HG03439 (cell line): ENCODE measurements around the gene CEP120.
"Not testable (repeated sequence)": the region's sequence is repeated elsewhere in the genome, so short reads cannot be mapped to it uniquely, and the experiment has no call there.

Experiments
- ATAC-seq: cut with Tn5 transposase; IDR thresholded peaks from one replicate; pipeline ENCODE4 v1.9.1; 2021; ENCODE audit warnings: mild to moderate bottlenecking, moderate library complexity; ENCODE audit not compliant: unreplicated experiment

The CEP120 gene

GRCh38 chr5:123423278-123424149, at the start of gene CEP120:
TSS of gene CEP120 (minus strand) at chr5:123423403. CDS start at chr5:123422998, 405 bp downstream.
- ATAC-seq: peak; percentile 99

GRCh38 chr5:123472150-123472924, 49.1 kb upstream of the CEP120 start:
- ATAC-seq: no peak

GRCh38 chr5:123471385-123471784, 48.2 kb upstream of the CEP120 start:
- no peak for ATAC-seq

DNA sequence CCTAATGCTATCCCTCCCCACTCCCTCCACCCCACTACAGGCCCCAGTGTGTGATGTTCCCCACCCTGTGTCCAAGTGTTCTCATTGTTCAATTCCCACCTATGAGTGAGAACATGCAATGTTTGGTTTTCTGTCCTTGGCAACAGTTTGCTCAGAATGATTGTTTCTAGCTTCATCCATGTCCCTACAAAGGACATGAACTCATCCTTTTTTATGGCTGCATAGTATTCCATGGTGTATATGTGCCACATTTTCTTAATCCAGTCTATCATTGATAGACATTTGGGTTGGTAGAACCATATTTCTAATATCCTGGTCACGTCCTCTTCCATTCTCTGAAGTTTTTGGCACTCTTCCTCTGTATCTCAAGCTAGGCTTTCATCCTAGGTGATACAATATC, 43.6 kb upstream of the CEP120 start:
- not testable (repeated sequence) for ATAC-seq

GRCh38 chr5:123460296-123460729, 37.1 kb upstream of the CEP120 start:
- no peak for ATAC-seq

DNA sequence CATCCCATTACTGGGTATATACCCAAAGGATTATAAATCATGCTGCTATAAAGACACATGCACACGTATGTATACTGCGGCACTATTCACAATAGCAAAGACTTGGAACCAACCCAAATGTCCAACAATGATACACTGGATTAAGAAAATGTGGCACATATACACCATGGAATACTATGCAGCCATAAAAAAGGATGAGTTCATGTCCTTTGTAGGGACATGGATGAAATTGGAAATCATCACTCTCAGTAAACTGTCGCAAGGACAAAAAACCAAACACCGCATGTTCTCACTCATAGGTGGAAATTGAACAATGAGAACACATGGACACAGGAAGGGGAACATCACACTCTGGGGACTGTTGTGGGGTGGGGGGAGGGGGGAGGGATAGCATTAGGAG, 35.8 kb upstream of the CEP120 start:
- ATAC-seq: not testable (repeated sequence)

GRCh38 chr5:123456242-123456641, 33.0 kb upstream of the CEP120 start:
- no peak for ATAC-seq

GRCh38 chr5:123455640-123456039, 32.4 kb upstream of the CEP120 start:
- ATAC-seq: peak; percentile 93

DNA sequence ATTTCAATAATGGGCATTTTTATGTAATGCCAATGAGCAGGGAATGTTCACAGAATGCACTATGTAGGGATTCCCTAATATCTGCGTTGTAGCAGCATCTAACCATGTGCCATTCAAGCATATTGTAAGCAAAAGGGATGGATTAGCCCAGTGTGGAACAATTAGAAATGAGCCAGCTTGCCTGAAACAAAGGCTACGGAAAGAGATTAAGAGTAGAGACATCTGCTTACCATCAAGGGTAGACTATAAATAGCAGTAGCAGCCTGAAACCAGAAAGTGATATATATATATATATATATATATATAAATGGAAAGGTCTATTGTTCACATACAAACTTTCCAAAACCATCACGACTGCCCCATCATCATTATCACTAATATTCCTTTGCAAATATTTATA, 31.9 kb upstream of the CEP120 start:
- peak; percentile 50 for ATAC-seq

DNA sequence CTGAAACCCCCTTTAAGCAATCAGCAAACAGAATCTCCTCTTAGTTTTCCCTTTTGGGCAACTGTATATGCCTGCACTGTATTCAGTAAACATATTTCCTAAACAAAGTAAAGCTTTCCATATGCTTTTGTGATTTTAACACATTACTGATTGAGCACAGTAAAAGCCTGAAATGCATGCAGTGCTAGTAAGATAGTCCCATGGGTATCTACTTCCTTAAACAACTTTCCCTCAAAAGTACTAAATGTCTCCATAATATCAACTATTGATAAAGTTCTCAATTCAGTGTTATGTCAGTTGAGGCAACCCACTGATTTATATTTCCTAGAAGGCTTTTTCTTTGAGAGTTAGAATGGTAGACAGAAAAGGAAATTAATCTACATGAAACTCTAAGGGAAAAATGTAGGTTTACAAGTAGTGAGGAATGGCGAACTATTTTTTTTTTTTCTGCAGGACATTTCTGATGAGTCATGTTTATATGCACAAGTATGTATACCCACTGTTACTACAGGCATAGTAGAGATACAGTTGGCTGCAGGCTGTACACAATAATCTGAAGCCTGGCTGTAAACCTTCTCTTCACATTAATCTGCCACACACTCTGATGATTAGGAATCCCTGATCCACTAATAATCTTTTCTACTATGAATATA, 31.2 kb upstream of the CEP120 start:
- no peak for ATAC-seq

DNA sequence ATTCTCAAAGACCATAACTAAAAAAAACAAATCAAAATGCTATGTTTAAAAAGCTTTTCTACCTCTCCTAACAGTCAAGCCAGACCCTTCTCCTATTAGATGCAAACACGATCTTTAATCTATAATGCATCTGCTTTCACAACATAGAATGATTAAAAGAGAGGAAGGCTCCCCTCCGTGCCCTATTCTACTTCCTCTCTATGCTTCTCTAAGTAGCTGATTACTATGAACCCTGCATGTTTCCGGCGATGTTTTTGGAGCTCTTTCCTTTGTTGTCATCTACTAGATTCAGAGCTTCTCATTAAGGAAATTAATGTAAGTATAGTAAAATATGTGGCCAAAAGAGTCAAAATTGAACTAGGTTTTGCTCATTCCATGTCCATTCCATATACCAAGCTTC, 29.2 kb upstream of the CEP120 start:
- no peak for ATAC-seq

DNA sequence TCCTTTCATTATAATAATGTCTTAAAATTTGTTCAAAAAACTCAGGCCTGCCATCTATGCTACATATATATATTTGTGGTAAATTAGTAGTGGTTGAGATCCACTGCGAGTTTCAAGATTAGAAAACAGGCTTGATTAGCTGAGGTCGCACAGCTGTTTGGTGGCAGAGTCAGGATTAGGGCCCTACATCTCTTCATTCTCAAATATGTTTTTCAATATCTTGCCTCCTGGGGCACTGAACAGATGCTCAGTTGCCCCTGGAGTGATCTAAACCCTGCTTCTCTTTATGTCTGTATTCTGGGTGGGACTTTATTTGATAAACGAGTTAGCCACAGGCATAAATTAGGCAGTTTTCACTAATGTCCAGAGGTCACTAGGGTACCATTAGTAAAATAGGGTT, 27.8 kb upstream of the CEP120 start:
- ATAC-seq: no peak

GRCh38 chr5:123450640-123451039, 27.4 kb upstream of the CEP120 start:
- no peak for ATAC-seq

- no peak for ATAC-seq
These were observed 26.9 kb upstream of the CEP120 start for GRCh38 chr5:123450114-123450513.

- no peak for ATAC-seq
These were observed 26.3 kb upstream of the CEP120 start for GRCh38 chr5:123449424-123449974.

DNA sequence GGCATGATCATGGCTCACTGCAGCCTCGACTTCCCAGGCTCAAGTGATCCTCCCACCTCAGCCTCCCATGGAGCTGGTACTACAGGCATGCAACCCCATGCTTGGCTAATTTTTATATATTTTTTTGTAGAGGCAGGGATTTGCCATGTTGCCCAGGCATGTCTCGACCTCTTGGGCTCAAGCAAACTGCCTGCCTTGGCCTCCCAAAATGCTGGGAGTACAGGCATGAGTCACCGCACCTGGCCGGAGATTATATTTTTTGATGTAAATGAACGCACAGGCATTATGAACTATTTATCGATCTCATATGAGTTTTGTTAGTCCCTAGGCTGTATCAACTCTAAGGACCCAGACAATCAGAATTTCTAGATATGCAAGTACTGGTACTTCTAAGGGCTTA, 25.5 kb upstream of the CEP120 start:
- no peak for ATAC-seq

DNA sequence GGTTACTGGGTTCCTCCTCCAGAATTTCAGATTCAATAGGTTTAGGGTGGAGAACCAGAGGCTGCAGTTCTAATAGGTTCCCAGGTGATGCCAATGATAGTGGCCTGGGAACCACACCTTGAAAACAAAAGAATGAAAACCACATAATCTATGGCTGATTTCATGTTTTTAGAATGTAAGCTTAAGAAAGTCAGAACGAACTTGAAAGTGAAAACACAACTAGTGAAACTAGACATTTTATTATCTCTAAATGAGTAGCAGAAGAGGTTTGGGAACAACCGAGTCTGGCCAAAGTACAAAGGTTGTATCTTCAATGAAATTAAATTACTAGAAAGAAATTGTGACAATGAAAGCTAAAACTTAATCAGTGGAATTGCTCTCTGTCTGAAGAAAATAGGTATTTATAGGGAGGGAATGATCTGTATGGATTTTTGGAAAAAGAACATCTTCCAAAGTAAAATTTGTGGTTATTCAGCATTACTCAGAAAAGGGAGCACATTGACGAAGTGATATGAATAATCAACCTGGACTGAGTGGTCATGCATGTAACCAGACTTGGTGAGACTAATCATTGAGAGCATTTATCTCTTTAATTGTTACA, 24.9 kb upstream of the CEP120 start:
- peak; percentile 80 for ATAC-seq

DNA sequence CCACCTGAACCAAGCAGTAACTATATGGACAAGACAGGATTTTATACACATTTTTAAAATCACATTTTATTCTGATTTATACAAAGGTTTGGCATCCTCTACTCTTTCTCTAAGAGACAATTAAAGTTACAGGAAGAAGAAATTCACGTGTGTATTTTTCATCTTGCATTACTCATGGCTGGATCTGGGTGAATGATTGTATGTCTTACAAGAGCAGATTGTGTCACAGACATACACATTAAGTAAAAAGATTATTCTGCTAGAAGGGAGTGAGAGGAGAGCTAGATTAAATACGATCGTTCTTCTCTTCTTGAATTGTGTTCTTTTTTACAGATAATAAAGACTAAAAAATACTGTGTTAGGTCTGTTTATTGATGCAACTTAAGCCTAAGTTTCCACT, 20.8 kb upstream of the CEP120 start:
- no peak for ATAC-seq

DNA sequence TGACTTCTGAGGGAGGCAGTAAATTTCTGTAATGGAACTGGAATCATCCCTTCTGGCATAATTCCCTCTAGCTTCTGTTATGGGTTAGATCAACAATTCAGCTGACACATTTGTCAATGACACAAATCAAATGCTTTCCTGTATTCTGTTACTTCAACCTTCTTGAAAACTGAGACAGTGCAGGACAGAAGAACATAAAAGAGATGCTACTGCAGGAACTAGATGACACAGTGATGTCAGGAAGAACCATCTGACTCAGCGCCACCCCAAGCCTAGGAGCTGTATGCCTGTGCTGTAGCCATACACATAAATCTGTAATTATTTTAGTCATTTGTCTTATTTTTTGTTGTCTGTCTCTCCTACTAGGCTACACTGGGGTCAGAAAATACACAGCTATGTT, 18.2 kb upstream of the CEP120 start:
- peak; percentile 86 for ATAC-seq

DNA sequence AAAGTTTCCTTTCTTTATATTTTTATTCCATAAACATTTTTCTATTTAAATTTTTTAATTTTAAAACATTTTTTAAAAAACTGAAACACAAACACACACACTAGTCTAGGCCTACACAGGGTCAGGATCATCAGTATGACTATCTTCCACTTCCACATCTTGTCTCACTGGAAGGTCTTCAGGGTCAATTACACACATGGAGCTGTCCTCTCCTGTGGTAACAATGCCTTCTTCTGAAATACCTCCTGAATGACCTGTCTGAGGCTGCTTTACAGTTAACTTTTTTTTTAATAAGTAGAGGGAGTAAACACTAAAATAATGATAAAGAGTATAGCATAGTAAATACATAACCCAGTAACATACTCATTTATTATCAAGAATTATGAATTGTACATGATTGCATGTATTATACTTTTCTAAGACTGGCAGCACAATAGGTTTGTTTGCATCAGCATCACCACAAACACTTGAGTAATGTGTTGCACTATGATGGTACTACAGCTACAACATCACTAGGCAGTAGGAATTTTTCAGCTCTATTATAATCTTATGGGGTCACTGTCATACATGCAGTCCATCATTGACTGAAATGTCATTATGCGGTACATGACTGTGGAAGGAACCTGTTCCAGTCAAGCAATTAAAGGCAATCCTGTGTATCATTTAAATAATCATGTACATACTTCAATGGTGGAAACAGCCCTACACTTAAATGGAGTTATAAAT, 17.4 kb upstream of the CEP120 start:
- ATAC-seq: no peak
